K562 (cell line): Measurements from ENCODE around the gene NRCAM. TPM values are rescaled to one million over a fixed set of nuclear protein-coding genes. Genes with fewer than 3 reads are reported as not detected.
A peak's percentile ranks its signal among the peaks of the same experiment; 100 is the strongest.

Experiments used
- BRD4 ChIP-seq: fragments of 200-600 bp; sonication (generic); IDR thresholded peaks from 2 replicates; pipeline ENCODE4 v1.6.1; 2017; ENCODE audit warnings: inconsistent platforms
- DNMT1 ChIP-seq: fragments of 450-650 bp; IDR thresholded peaks from 2 replicates; pipeline ENCODE4 v1.6.1; 2016; ENCODE audit warnings: antibody characterized with exemption, mild to moderate bottlenecking
- HLTF ChIP-seq: fragments of 450-650 bp; IDR thresholded peaks from 2 replicates; pipeline ENCODE4 v1.6.1; 2016
- IRF2 ChIP-seq: sonication (generic); formaldehyde crosslinking; IDR thresholded peaks from 2 replicates; pipeline ENCODE4 v1.8.1; 2022; ENCODE audit warnings: mild to moderate bottlenecking, missing genetic modification reagents
- NELFE ChIP-seq: IDR thresholded peaks from 2 replicates; pipeline ENCODE4 v1.6.1; 2011; ENCODE audit warnings: mild to moderate bottlenecking; ENCODE audit not compliant: insufficient read depth, insufficient read length
- POLR3G ChIP-seq: IDR thresholded peaks from 2 replicates; pipeline ENCODE4 v1.6.1; 2011; ENCODE audit not compliant: insufficient read length, insufficient replicate concordance; ENCODE audit errors: extremely low read depth
- PRPF4 ChIP-seq: fragments of 200-400 bp; formaldehyde crosslinking; IDR thresholded peaks from one replicate; pipeline ENCODE4 v1.6.1; 2017; ENCODE audit warnings: low read length, low read depth, mild to moderate bottlenecking; ENCODE audit not compliant: insufficient read depth, poor library complexity, severe bottlenecking
- PTTG1 ChIP-seq: fragments of 450-650 bp; IDR thresholded peaks from 2 replicates; pipeline ENCODE4 v1.6.1; 2016; ENCODE audit warnings: low read depth, mild to moderate bottlenecking, missing genetic modification characterization, missing compliant biosample characterization
- SIX5 ChIP-seq, 2 experiments: IDR thresholded peaks; 2 replicates each; pipeline ENCODE4 v1.6.1; 2011; ENCODE audit warnings: low read length in 2 of 2, borderline replicate concordance in 1 of 2, low read depth in 1 of 2, mild to moderate bottlenecking in 1 of 2, moderate library complexity in 1 of 2; ENCODE audit not compliant: insufficient read depth in 1 of 2
- TCF3 ChIP-seq: sonication (generic); formaldehyde crosslinking; IDR thresholded peaks from 2 replicates; pipeline ENCODE4 v1.4.0; 2020; ENCODE audit warnings: mild to moderate bottlenecking, missing genetic modification reagents
- TOE1 ChIP-seq, 2 experiments: fragments of 450-650 bp in 1 of 2; sonication (generic) in 1 of 2; formaldehyde crosslinking in 1 of 2; IDR thresholded peaks; 2 replicates each; pipeline versions ENCODE4 v1.7.1 to v1.8.0; 2016 to 2022; ENCODE audit warnings: borderline replicate concordance in 2 of 2, mild to moderate bottlenecking in 2 of 2, antibody characterized with exemption in 1 of 2, inconsistent platforms in 1 of 2, low read depth in 1 of 2, missing genetic modification reagents in 1 of 2, moderate library complexity in 1 of 2
- WHSC1 ChIP-seq: IDR thresholded peaks from one replicate; pipeline ENCODE4 v1.6.1; 2012; ENCODE audit warnings: low read length, control low read depth, inconsistent platforms
- ZFP30 ChIP-seq: fragments of 250-450 bp; sonication (Bioruptor Pico); IDR thresholded peaks from 2 replicates; pipeline ENCODE4 v1.8.0; 2022; ENCODE audit warnings: moderate library complexity, mild to moderate bottlenecking, inconsistent platforms, borderline replicate concordance
- ZNF212 ChIP-seq: fragments of 450-650 bp; formaldehyde crosslinking; IDR thresholded peaks from 2 replicates; pipeline ENCODE4 v1.4.0; 2020; ENCODE audit warnings: mild to moderate bottlenecking
- polyA plus RNA-seq, 8 experiments: library from polyadenylated mRNA; depleted of rRNA in 4 of 8; stranded (reverse) in 5 of 8; unstranded in 3 of 8; fragments of >200 nt; fragmentation: Nextera tagmentation in 2 of 8; fragmentation: Illumina TruSeq in 1 of 8; extraction: Ambion mirVana in 2 of 8; extraction: Trizol in 1 of 8; gene quantifications; 2 replicates each; pipeline versions ENCODE4 v1.2.1 to v1.2.3, GENCODE V29; 2011 to 2014; ENCODE audit warnings: inconsistent platforms in 1 of 8, missing spikeins in 1 of 8
- total RNA-seq, 7 experiments: library from RNA; depleted of rRNA in 6 of 7; stranded (reverse); fragments of >200 nt in 6 of 7; fragmentation: Illumina TruSeq in 2 of 7; extraction: Trizol in 2 of 7; gene quantifications; 2 replicates each; pipeline versions ENCODE4 v1.2.1 to v1.2.3, GENCODE V29; 2011 to 2021; ENCODE audit warnings: low replicate concordance in 1 of 7
- TF ChIP-seq, protein P1 (sequence below), 2 experiments: fragments of 450-650 bp in 1 of 2; sonication (generic) in 1 of 2; formaldehyde crosslinking in 1 of 2; IDR thresholded peaks in 1 of 2; conservative IDR thresholded peaks in 1 of 2; 2 replicates each; pipeline versions ENCODE4 v1.6.1 to v1.8.1; 2016 to 2023; ENCODE audit warnings: mild to moderate bottlenecking in 2 of 2, moderate library complexity in 2 of 2, inconsistent platforms in 1 of 2, missing genetic modification reagents in 1 of 2
- TF ChIP-seq, protein P2 (sequence below): sonication (generic); formaldehyde crosslinking; IDR thresholded peaks from 2 replicates; pipeline ENCODE4 v1.8.0; 2022; ENCODE audit warnings: mild to moderate bottlenecking, low read depth, missing genetic modification reagents
- TF ChIP-seq, protein P3 (sequence below): fragments of 150-350 bp; IDR thresholded peaks from 2 replicates; pipeline ENCODE4 v1.6.1; 2014; ENCODE audit warnings: low read depth, mild to moderate bottlenecking, low read length, borderline replicate concordance

Gene NRCAM
- total and polyA plus RNA-seq, 9 of the 15 experiments (the other 6 are each of a cell fraction or from before 2014, with no cell fraction given), result 0.03 to 0.54 (median 0.12) TPM; not detected in 1

DNA sequence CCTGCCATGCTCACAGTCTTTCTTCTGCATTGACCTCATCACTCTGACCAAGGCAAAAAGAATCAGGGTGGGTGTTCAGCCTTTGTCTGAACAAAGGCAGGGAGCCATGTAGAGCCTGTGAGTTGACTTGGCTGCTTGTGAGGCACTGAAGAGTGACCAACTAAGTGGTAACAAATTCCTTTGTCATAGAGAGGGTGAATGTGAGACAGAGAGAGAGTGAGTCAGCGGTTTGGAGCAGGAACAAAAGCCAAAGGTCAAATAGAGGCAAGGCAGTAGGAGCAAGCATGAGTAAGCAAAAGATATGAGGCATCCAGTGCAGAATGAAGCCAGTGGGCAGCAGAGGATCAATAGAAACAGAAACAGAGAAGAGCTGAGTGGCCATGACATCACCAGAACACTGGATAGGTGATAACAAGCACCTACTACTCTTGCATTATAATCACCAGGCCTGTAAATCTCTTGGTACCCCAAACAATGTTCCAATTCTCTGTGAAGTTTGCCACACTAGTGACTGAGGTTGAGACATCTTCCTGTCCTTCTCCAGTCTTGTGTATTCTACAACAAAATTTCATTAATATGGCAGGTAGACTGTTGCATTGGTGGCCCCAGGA, 209.9 kb downstream of the NRCAM start (continued):
- TF ChIP-seq SIX5 (IDR thresholded peaks at IDR 0.05; ENCODE audit: borderline replicate concordance in 1 of 2, insufficient read depth in 1 of 2, low read depth in 1 of 2, low read length in 2 of 2) (no peak), PRPF4 (no peak), ZNF212 (CRISPR knock-in tag) (no peak), BRD4 (no peak), IRF2 (CRISPR knock-in tag) (no peak), NELFE (no peak), TCF3 (peak; percentile 53), WHSC1 (no peak), TOE1 (IDR thresholded peaks at IDR 0.05; ENCODE audit: borderline replicate concordance) (peak; percentile 84), TOE1 (CRISPR knock-in tag; IDR thresholded peaks at IDR 0.05; ENCODE audit: borderline replicate concordance, low read depth) (no peak), POLR3G (no peak), PTTG1 (tag) (no peak), ZFP30 (CRISPR knock-in tag) (no peak), HLTF (peak; percentile 88), DNMT1 (peak; percentile 9; the same call in 1 of the 2 replicates)
- TF ChIP-seq, protein P1, sequence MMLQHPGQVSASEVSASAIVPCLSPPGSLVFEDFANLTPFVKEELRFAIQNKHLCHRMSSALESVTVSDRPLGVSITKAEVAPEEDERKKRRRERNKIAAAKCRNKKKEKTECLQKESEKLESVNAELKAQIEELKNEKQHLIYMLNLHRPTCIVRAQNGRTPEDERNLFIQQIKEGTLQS (IDR thresholded peaks at IDR 0.05), result peak; percentile 97
- TF ChIP-seq, protein P1 (CRISPR knock-in tag; conservative IDR thresholded peaks at IDR 0.05), result peak; percentile 95
- TF ChIP-seq, protein P2, sequence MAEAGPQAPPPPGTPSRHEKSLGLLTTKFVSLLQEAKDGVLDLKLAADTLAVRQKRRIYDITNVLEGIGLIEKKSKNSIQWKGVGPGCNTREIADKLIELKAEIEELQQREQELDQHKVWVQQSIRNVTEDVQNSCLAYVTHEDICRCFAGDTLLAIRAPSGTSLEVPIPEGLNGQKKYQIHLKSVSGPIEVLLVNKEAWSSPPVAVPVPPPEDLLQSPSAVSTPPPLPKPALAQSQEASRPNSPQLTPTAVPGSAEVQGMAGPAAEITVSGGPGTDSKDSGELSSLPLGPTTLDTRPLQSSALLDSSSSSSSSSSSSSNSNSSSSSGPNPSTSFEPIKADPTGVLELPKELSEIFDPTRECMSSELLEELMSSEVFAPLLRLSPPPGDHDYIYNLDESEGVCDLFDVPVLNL (CRISPR knock-in tag), result no peak
- TF ChIP-seq, protein P3, sequence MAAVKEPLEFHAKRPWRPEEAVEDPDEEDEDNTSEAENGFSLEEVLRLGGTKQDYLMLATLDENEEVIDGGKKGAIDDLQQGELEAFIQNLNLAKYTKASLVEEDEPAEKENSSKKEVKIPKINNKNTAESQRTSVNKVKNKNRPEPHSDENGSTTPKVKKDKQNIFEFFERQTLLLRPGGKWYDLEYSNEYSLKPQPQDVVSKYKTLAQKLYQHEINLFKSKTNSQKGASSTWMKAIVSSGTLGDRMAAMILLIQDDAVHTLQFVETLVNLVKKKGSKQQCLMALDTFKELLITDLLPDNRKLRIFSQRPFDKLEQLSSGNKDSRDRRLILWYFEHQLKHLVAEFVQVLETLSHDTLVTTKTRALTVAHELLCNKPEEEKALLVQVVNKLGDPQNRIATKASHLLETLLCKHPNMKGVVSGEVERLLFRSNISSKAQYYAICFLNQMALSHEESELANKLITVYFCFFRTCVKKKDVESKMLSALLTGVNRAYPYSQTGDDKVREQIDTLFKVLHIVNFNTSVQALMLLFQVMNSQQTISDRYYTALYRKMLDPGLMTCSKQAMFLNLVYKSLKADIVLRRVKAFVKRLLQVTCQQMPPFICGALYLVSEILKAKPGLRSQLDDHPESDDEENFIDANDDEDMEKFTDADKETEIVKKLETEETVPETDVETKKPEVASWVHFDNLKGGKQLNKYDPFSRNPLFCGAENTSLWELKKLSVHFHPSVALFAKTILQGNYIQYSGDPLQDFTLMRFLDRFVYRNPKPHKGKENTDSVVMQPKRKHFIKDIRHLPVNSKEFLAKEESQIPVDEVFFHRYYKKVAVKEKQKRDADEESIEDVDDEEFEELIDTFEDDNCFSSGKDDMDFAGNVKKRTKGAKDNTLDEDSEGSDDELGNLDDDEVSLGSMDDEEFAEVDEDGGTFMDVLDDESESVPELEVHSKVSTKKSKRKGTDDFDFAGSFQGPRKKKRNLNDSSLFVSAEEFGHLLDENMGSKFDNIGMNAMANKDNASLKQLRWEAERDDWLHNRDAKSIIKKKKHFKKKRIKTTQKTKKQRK, result no peak
